ENCODE results near the gene COPS7A.

Gene COPS7A

GRCh38 chr12:6723607-6724408 lies at the start of gene COPS7A:
COPS7A (plus strand) TSS chr12:6724046; CDS start chr12:6724657, 611 bp downstream.
- peak; percentile 98 for DNase-seq

- DNase-seq: no peak
These were observed 46.9 kb upstream of the COPS7A start for GRCh38 chr12:6676962-6677361.

GRCh38 chr12:6684609-6685008 lies 39.2 kb upstream of the COPS7A start:
- DNase-seq: peak; percentile 72

- no peak for DNase-seq
These were observed 38.0 kb upstream of the COPS7A start for GRCh38 chr12:6685814-6686213.

- no peak for DNase-seq
These were observed 35.3 kb upstream of the COPS7A start for GRCh38 chr12:6688543-6688998.

GRCh38 chr12:6688999-6689882 lies 34.6 kb upstream of the COPS7A start, which contains the start of gene ZNF384:
ZNF384 (minus strand) TSS chr12:6689375; CDS start chr12:6679520, 9,855 bp downstream.
- DNase-seq: peak; percentile 98

- no peak for DNase-seq
These were observed 32.4 kb upstream of the COPS7A start for GRCh38 chr12:6691473-6691872.

- DNase-seq: no peak
These were observed 31.0 kb upstream of the COPS7A start for GRCh38 chr12:6692888-6693287.

GRCh38 chr12:6693832-6694355 lies 30.0 kb upstream of the COPS7A start:
- DNase-seq: no peak

- DNase-seq: no peak
These were observed 29.1 kb upstream of the COPS7A start for GRCh38 chr12:6694701-6695100.

- DNase-seq: no peak
These were observed 28.4 kb upstream of the COPS7A start for GRCh38 chr12:6695313-6696045.

GRCh38 chr12:6696690-6697583 lies 26.9 kb upstream of the COPS7A start:
- no peak for DNase-seq

- peak; percentile 24 for DNase-seq
These were observed 26.1 kb upstream of the COPS7A start for GRCh38 chr12:6697584-6698351.

- no peak for DNase-seq
These were observed 25.3 kb upstream of the COPS7A start for GRCh38 chr12:6698352-6699046.

- DNase-seq: no peak
These were observed 24.4 kb upstream of the COPS7A start for GRCh38 chr12:6699259-6699988.

- no peak for DNase-seq
These were observed 23.7 kb upstream of the COPS7A start for GRCh38 chr12:6699989-6700645.

GRCh38 chr12:6700646-6701051 lies 23.2 kb upstream of the COPS7A start, which contains the start of gene PIANP:
PIANP (minus strand) TSS chr12:6700815; CDS start chr12:6698061, 2,754 bp downstream.
- DNase-seq: peak; percentile 50

GRCh38 chr12:6701078-6701768 lies 22.6 kb upstream of the COPS7A start:
- DNase-seq: no peak

Data from CD4-positive, alpha-beta T cell treated with Interleukin-12 subunit alpha and Interleukin-12 subunit beta, for 1 hour (primary cell).